K562 (cell line): Measurements from ENCODE around the gene MT1HL1. TPM values are rescaled to one million over a fixed set of nuclear protein-coding genes. Genes with fewer than 3 reads are reported as not detected.
A peak's percentile ranks its signal among the peaks of the same experiment; 100 is the strongest.

Source experiments
- ATAC-seq: fragments of 200-7000 bp; cut with Tn5 transposase; 3 replicates; pipeline ENCODE4 v1.9.1; 2020; ENCODE audit warnings: moderate library complexity
- BruUV-seq: library from RNA; stranded (reverse); fragments of 400-500 nt; replicated peaks from 2 replicates; lab custom pipeline; 2021; lab: Mats Ljungman, UMichigan
- CTCF ChIA-PET: fragments of 300-600 bp; formaldehyde crosslinking; extraction: SDS; loops from one replicate; lab custom pipeline; 2021; ENCODE audit warnings: low intra/inter-chr PET ratio; lab: Yijun Ruan, JAX
- POLR2A ChIA-PET: fragments of 300-600, 350-650 bp; sonication (Branson Sonifier 250); formaldehyde crosslinking; extraction: SDS; loops from one replicate; lab custom pipeline; 2021; ENCODE audit warnings: antibody characterized with exemption, inconsistent platforms; lab: Yijun Ruan, JAX
- DNase-seq, 4 experiments: peaks; one replicate each; pipeline versions ENCODE4 v3.0.0 to v3.0.0-alpha.2; 2011 to 2018; ENCODE audit warnings: low spot score in 3 of 4, mixed read lengths in 3 of 4; ENCODE audit errors: extremely low read depth in 1 of 4
- FAIRE-seq: peaks from 2 replicates; lab custom pipeline; 2011; peaks lifted over from hg19 to GRCh38; lab: Jason Lieb, UNC
- H2AFZ ChIP-seq: 2 replicates; pipeline ENCODE4 v1.6.0; 2011; ENCODE audit warnings: low read depth, low read length, control low read depth, inconsistent platforms
- H3K27ac ChIP-seq: fragments of 200-600 bp; 3 replicates; pipeline ENCODE4 v1.8.0; 2011; ENCODE audit warnings: low read depth, mild to moderate bottlenecking, control low read depth, inconsistent platforms, low read length, moderate library complexity, mixed read lengths; ENCODE audit errors: extremely low read depth
- H3K27me3 ChIP-seq, 2 experiments: fragments of 300-600 bp in 1 of 2; 2 replicates in 1 of 2; 3 replicates in 1 of 2; pipeline versions ENCODE4 v1.6.0 to v1.8.0; 2011; ENCODE audit warnings: inconsistent platforms in 2 of 2, low read length in 2 of 2, mild to moderate bottlenecking in 1 of 2, mixed read lengths in 1 of 2, moderate library complexity in 1 of 2; ENCODE audit not compliant: control insufficient read depth in 2 of 2, insufficient read depth in 2 of 2
- H3K36me3 ChIP-seq: fragments of 300-600 bp; 3 replicates; pipeline ENCODE4 v1.8.0; 2011; ENCODE audit warnings: mild to moderate bottlenecking, low read length, inconsistent platforms; ENCODE audit not compliant: control insufficient read depth, insufficient read depth
- H3K4me1 ChIP-seq, 2 experiments: fragments of 200-600 bp in 1 of 2; replicated peaks in 1 of 2; 2 replicates in 1 of 2; 3 replicates in 1 of 2; pipeline versions ENCODE4 v1.5.1 to v1.8.0; 2011; ENCODE audit warnings: inconsistent platforms in 2 of 2, low read length in 2 of 2, mild to moderate bottlenecking in 1 of 2, mixed read lengths in 1 of 2, moderate library complexity in 1 of 2; ENCODE audit not compliant: control insufficient read depth in 2 of 2, insufficient read depth in 2 of 2
- H3K4me2 ChIP-seq: 2 replicates; pipeline ENCODE4 v1.6.1; 2011; ENCODE audit warnings: low read length, control low read depth, inconsistent platforms, mixed read lengths; ENCODE audit not compliant: insufficient read depth
- H3K4me3 ChIP-seq: fragments of 200-600 bp; sonication (generic), shearing (Covaris generic); 2 replicates; pipeline ENCODE4 v1.5.1; 2016; ENCODE audit warnings: control low read depth, inconsistent platforms
- H3K79me2 ChIP-seq: fragments of 200-600 bp; 3 replicates; pipeline ENCODE4 v1.8.0; 2011; ENCODE audit warnings: low read length, inconsistent platforms; ENCODE audit not compliant: control insufficient read depth, insufficient read depth
- H3K9ac ChIP-seq, 2 experiments: 2 replicates each; pipeline versions ENCODE4 v1.6.0 to v1.6.1; 2011; ENCODE audit warnings: low read depth in 2 of 2, low read length in 2 of 2, control low read depth in 1 of 2, inconsistent platforms in 1 of 2, mild to moderate bottlenecking in 1 of 2, mixed read lengths in 1 of 2; ENCODE audit not compliant: insufficient read depth in 1 of 2
- H3K9me1 ChIP-seq: one replicate; pipeline ENCODE4 v1.6.0; 2011; ENCODE audit warnings: inconsistent platforms, mild to moderate bottlenecking, low read length, moderate library complexity; ENCODE audit not compliant: control insufficient read depth, insufficient read depth
- H3K9me3 ChIP-seq: replicated peaks from 2 replicates; pipeline ENCODE4 v1.5.1; 2011; ENCODE audit warnings: low read depth, low read length, inconsistent platforms; ENCODE audit not compliant: control insufficient read depth, insufficient read depth
- H4K20me1 ChIP-seq: replicated peaks from 2 replicates; pipeline ENCODE4 v1.6.1; 2011; ENCODE audit warnings: low read length, inconsistent platforms, mixed read lengths; ENCODE audit not compliant: control insufficient read depth, insufficient read depth
- CBX3 ChIP-seq, 2 experiments: IDR thresholded peaks; 1 replicate in 1 of 2; 2 replicates in 1 of 2; pipeline ENCODE4 v1.6.1; 2012; ENCODE audit warnings: inconsistent platforms in 2 of 2, low read length in 2 of 2, borderline replicate concordance in 1 of 2, control low read depth in 1 of 2
- HNRNPK ChIP-seq: fragments of 200-400 bp; formaldehyde crosslinking; IDR thresholded peaks from one replicate; pipeline ENCODE4 v1.6.1; 2018; ENCODE audit warnings: mild to moderate bottlenecking, low read depth, low read length; ENCODE audit not compliant: poor library complexity, severe bottlenecking
- PCBP1 ChIP-seq: fragments of 200-400 bp; formaldehyde crosslinking; IDR thresholded peaks from 2 replicates; pipeline ENCODE4 v1.6.1; 2018; ENCODE audit warnings: mild to moderate bottlenecking, low read depth, low read length; ENCODE audit not compliant: poor library complexity, severe bottlenecking
- PCBP2 ChIP-seq: fragments of 200-400 bp; formaldehyde crosslinking; IDR thresholded peaks from 2 replicates; pipeline ENCODE4 v1.6.1; 2018; ENCODE audit warnings: low read length, low read depth, mild to moderate bottlenecking, moderate library complexity; ENCODE audit not compliant: poor library complexity, severe bottlenecking
- TAF1 ChIP-seq: IDR thresholded peaks from 2 replicates; pipeline ENCODE4 v1.6.1; 2011; ENCODE audit warnings: mild to moderate bottlenecking, low read length, moderate library complexity; ENCODE audit not compliant: insufficient read depth, control insufficient read depth, severe bottlenecking; ENCODE audit errors: extremely low read depth
- ZNF280B ChIP-seq: fragments of 250-450 bp; sonication (Bioruptor Pico); IDR thresholded peaks from 2 replicates; pipeline ENCODE4 v1.5.1; 2021; ENCODE audit warnings: mild to moderate bottlenecking
- ZNF354B ChIP-seq: fragments of 250-450 bp; sonication (Bioruptor Pico); IDR thresholded peaks from 2 replicates; pipeline ENCODE4 v1.4.0; 2020
- ZNF408 ChIP-seq: fragments of 250-450 bp; sonication (Bioruptor Pico); IDR thresholded peaks from 2 replicates; pipeline ENCODE4 v1.4.0; 2020; ENCODE audit warnings: low read depth, mild to moderate bottlenecking, moderate library complexity
- WGBS: fragments of 100-300 bp; shearing (Covaris generic); methylation state at CpG from one replicate; pipeline ENCODE4 v1.1.6; 2016; ENCODE audit warnings: low coverage, mixed read lengths; ENCODE audit not compliant: insufficient coverage; ENCODE audit errors: missing lambda C conversion rate; 5-methylcytosine and 5-hydroxymethylcytosine counted together
- in situ Hi-C: fragments of 300-500 bp; cut with MboI; formaldehyde crosslinking; loops from 4 replicates; pipeline ENCODE4 v1.15.0; 2018; ENCODE audit warnings: inconsistent platforms, mixed read lengths
- intact Hi-C: fragments of 100-400 bp; cut with micrococcal nuclease; formaldehyde crosslinking; loops from 2 replicates; pipeline ENCODE4 v1.14.2; 2022
- polyA plus RNA-seq, 8 experiments: library from polyadenylated mRNA; depleted of rRNA in 4 of 8; stranded (reverse) in 5 of 8; unstranded in 3 of 8; fragments of >200 nt; fragmentation: Nextera tagmentation in 2 of 8; fragmentation: Illumina TruSeq in 1 of 8; extraction: Ambion mirVana in 2 of 8; extraction: Trizol in 1 of 8; gene quantifications; 2 replicates each; pipeline versions ENCODE4 v1.2.1 to v1.2.3, GENCODE V29; 2011 to 2014; ENCODE audit warnings: inconsistent platforms in 1 of 8, missing spikeins in 1 of 8
- total RNA-seq, 7 experiments: library from RNA; depleted of rRNA in 6 of 7; stranded (reverse); fragments of >200 nt in 6 of 7; fragmentation: Illumina TruSeq in 2 of 7; extraction: Trizol in 2 of 7; gene quantifications; 2 replicates each; pipeline versions ENCODE4 v1.2.1 to v1.2.3, GENCODE V29; 2011 to 2021; ENCODE audit warnings: low replicate concordance in 1 of 7
- TF ChIP-seq, protein P1 (sequence below): sonication (generic); formaldehyde crosslinking; IDR thresholded peaks from 2 replicates; pipeline ENCODE4 v1.8.0; 2023; ENCODE audit warnings: missing genetic modification reagents, mild to moderate bottlenecking, borderline replicate concordance

The MT1HL1 gene
- total and polyA plus RNA-seq, 9 of the 15 experiments (the other 6 are each of a cell fraction or from before 2014, with no cell fraction given): not detected

DNA sequence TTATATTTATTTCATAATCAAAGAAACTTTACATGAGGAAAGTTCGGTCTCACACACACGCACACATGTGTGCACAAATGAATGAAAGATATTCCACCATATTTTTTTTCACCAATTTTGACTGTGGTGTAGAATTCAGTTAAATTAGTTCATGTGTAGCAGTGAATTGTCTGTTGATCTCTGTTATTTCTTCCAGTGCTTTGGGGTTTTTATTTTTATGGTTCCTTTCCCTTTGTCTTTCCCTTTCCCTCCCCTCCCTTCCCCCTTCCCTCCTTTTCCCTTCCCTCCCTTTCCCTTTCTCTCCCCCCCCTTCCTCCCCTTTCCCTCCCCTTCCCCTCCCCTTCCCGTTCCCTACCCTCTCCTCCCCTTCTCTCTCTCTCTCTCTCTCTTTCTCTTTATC, 46.7 kb upstream of the MT1HL1 start:
- CTCF ChIA-PET: no interaction called here
- no TSS peak for BruUV-seq
- TF ChIP-seq PCBP2 (peak; percentile 51), PCBP1 (peak; percentile 90), HNRNPK (peak; percentile 95), CBX3 (IDR thresholded peaks at IDR 0.05; ENCODE audit: borderline replicate concordance in 1 of 2, low read length in 2 of 2) (no peak)

GRCh38 chr1:237050185-237050584, 45.9 kb upstream of the MT1HL1 start:
- Histone ChIP-seq H3K79me2 (no peaks in the 10 kb centered on the region), H3K27ac (no peak overlapping the region), H3K9me3 (no peaks in the 10 kb centered on the region), H3K4me2 (no peak overlapping the region), H3K36me3 (no peaks in the 10 kb centered on the region), H4K20me1 (no peaks in the 10 kb centered on the region), H3K9me1 (no peaks in the 10 kb centered on the region), H3K4me3 (no peak overlapping the region), H3K4me1 (no peaks in the 10 kb centered on the region), H3K27me3 (peaks cover 2 to 16% of the 10 kb centered on the region in 2 experiments; a peak in 4 of 5 replicates), H2AFZ (no peak overlapping the region), H3K9ac (no peak overlapping the region)
- intact Hi-C loops (no loop called here), in situ Hi-C loops (no loop called here)
- 2% methylated on average over 6 of the region's 6 CpGs for WGBS
- ATAC-seq: no peak
- no peak for DNase-seq
- CTCF ChIA-PET: no interaction called here
- no TSS peak for BruUV-seq
- no peak for FAIRE-seq
- POLR2A ChIA-PET: no interaction called here
- TF ChIP-seq ZNF280B (CRISPR knock-in tag) (no peak), ZNF408 (CRISPR knock-in tag) (no peak), TAF1 (no peak), ZNF354B (CRISPR knock-in tag) (no peak)
- TF ChIP-seq, protein P1, sequence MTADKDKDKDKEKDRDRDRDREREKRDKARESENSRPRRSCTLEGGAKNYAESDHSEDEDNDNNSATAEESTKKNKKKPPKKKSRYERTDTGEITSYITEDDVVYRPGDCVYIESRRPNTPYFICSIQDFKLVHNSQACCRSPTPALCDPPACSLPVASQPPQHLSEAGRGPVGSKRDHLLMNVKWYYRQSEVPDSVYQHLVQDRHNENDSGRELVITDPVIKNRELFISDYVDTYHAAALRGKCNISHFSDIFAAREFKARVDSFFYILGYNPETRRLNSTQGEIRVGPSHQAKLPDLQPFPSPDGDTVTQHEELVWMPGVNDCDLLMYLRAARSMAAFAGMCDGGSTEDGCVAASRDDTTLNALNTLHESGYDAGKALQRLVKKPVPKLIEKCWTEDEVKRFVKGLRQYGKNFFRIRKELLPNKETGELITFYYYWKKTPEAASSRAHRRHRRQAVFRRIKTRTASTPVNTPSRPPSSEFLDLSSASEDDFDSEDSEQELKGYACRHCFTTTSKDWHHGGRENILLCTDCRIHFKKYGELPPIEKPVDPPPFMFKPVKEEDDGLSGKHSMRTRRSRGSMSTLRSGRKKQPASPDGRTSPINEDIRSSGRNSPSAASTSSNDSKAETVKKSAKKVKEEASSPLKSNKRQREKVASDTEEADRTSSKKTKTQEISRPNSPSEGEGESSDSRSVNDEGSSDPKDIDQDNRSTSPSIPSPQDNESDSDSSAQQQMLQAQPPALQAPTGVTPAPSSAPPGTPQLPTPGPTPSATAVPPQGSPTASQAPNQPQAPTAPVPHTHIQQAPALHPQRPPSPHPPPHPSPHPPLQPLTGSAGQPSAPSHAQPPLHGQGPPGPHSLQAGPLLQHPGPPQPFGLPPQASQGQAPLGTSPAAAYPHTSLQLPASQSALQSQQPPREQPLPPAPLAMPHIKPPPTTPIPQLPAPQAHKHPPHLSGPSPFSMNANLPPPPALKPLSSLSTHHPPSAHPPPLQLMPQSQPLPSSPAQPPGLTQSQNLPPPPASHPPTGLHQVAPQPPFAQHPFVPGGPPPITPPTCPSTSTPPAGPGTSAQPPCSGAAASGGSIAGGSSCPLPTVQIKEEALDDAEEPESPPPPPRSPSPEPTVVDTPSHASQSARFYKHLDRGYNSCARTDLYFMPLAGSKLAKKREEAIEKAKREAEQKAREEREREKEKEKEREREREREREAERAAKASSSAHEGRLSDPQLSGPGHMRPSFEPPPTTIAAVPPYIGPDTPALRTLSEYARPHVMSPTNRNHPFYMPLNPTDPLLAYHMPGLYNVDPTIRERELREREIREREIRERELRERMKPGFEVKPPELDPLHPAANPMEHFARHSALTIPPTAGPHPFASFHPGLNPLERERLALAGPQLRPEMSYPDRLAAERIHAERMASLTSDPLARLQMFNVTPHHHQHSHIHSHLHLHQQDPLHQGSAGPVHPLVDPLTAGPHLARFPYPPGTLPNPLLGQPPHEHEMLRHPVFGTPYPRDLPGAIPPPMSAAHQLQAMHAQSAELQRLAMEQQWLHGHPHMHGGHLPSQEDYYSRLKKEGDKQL: no peak

More for the DNA sequence above, 46.7 kb upstream of the MT1HL1 start:
- H3K9me1 ChIP-seq: no peaks in the 10 kb centered on the region
- H3K27ac ChIP-seq: no peak overlapping the region
- no peak overlapping the region for H2AFZ ChIP-seq
- FAIRE-seq: no peak
- no peaks in the 10 kb centered on the region for H3K79me2 ChIP-seq
- POLR2A ChIA-PET: no interaction called here
- H3K4me1 ChIP-seq: no peaks in the 10 kb centered on the region
- no peaks in the 10 kb centered on the region for H3K36me3 ChIP-seq
- in situ Hi-C loops (no loop called here), intact Hi-C loops (no loop called here)
- no peak for ATAC-seq
- no peaks in the 10 kb centered on the region for H4K20me1 ChIP-seq
- peaks cover 2 to 18% of the 10 kb centered on the region in 2 experiments; a peak in 4 of 5 replicates for H3K27me3 ChIP-seq
- no peaks in the 10 kb centered on the region for H3K9me3 ChIP-seq
- no peak overlapping the region for H3K9ac ChIP-seq
- no peak overlapping the region for H3K4me3 ChIP-seq
- no peak for DNase-seq
- no peak overlapping the region for H3K4me2 ChIP-seq
- 0% methylated on average over 2 of the region's 3 CpGs for WGBS
